ENCODE data around the gene SOX13.

The SOX13 gene

GRCh38 chr1:204070895-204071294, 2.0 kb upstream of the SOX13 start:
- in situ Hi-C loops (cut with HindIII; ENCODE audit: low pct_unique_long_range_greater_than_20kb, low sequenced_read_pairs) = no loop called here
- TF ChIP-seq JUND (IDR thresholded peaks at IDR 0.05; ENCODE audit: low read depth) = no peak
- DNase-seq (ENCODE audit: low read depth in 1 of 2, low spot score in 1 of 2) = no peak

- in situ Hi-C loops (cut with HindIII; ENCODE audit: low pct_unique_long_range_greater_than_20kb, low sequenced_read_pairs) = no loop called here
- DNase-seq (ENCODE audit: low read depth in 1 of 2, low spot score in 1 of 2) = peak; percentile 50 to 65
Measured at GRCh38 chr1:204073837-204074273, 940 bp downstream of the SOX13 start.

GRCh38 chr1:204074274-204075138, 1.6 kb downstream of the SOX13 start:
- TF ChIP-seq JUND (IDR thresholded peaks at IDR 0.05; ENCODE audit: low read depth) = no peak
- in situ Hi-C loops (cut with HindIII; ENCODE audit: low pct_unique_long_range_greater_than_20kb, low sequenced_read_pairs) = no loop called here
- peak; percentile 37 to 70 for DNase-seq (ENCODE audit: low read depth in 1 of 2, low spot score in 1 of 2)

More at GRCh38 chr1:204073837-204074273, 940 bp downstream of the SOX13 start:
- TF ChIP-seq JUND (IDR thresholded peaks at IDR 0.05; ENCODE audit: low read depth) = no peak

GRCh38 chr1:204075139-204075521, 2.2 kb downstream of the SOX13 start:
- peak in 1 of 2 experiments; percentile 41 for DNase-seq (ENCODE audit: low read depth in 1 of 2, low spot score in 1 of 2)
- in situ Hi-C loops (cut with HindIII; ENCODE audit: low pct_unique_long_range_greater_than_20kb, low sequenced_read_pairs) = no loop called here
- no peak for TF ChIP-seq JUND (IDR thresholded peaks at IDR 0.05; ENCODE audit: low read depth)

GRCh38 chr1:204075890-204076846, 3.3 kb downstream of the SOX13 start:
- DNase-seq (ENCODE audit: low read depth in 1 of 2, low spot score in 1 of 2) = peak; percentile 70 to 76
- in situ Hi-C loops (cut with HindIII; ENCODE audit: low pct_unique_long_range_greater_than_20kb, low sequenced_read_pairs) = no loop called here

GRCh38 chr1:204076891-204077290, 4.0 kb downstream of the SOX13 start:
- in situ Hi-C loops (cut with HindIII; ENCODE audit: low pct_unique_long_range_greater_than_20kb, low sequenced_read_pairs) = no loop called here
- DNase-seq (ENCODE audit: low read depth in 1 of 2, low spot score in 1 of 2) = no peak
- TF ChIP-seq JUND (IDR thresholded peaks at IDR 0.05; ENCODE audit: low read depth) = no peak

More at GRCh38 chr1:204075890-204076846, 3.3 kb downstream of the SOX13 start:
- no peak for TF ChIP-seq JUND (IDR thresholded peaks at IDR 0.05; ENCODE audit: low read depth)

- peak; percentile 53 to 91 for DNase-seq (ENCODE audit: low read depth in 1 of 2, low spot score in 1 of 2)
- no peak for TF ChIP-seq JUND (IDR thresholded peaks at IDR 0.05; ENCODE audit: low read depth)
- in situ Hi-C loops (cut with HindIII; ENCODE audit: low pct_unique_long_range_greater_than_20kb, low sequenced_read_pairs) = no loop called here
Measured at GRCh38 chr1:204077979-204078696, 5.2 kb downstream of the SOX13 start.

GRCh38 chr1:204079608-204079999, 6.7 kb downstream of the SOX13 start:
- in situ Hi-C loops (cut with HindIII; ENCODE audit: low pct_unique_long_range_greater_than_20kb, low sequenced_read_pairs) = no loop called here
- TF ChIP-seq JUND (IDR thresholded peaks at IDR 0.05; ENCODE audit: low read depth) = no peak
- peak in 1 of 2 experiments; percentile 48 for DNase-seq (ENCODE audit: low read depth in 1 of 2, low spot score in 1 of 2)

GRCh38 chr1:204080163-204080903, 7.4 kb downstream of the SOX13 start:
- peak; percentile 97 to 100 for DNase-seq (ENCODE audit: low read depth in 1 of 2, low spot score in 1 of 2)
- peak; percentile 37; the same call in 1 of the 2 replicates for TF ChIP-seq JUND (IDR thresholded peaks at IDR 0.05; ENCODE audit: low read depth)
- in situ Hi-C loops (cut with HindIII; ENCODE audit: low pct_unique_long_range_greater_than_20kb, low sequenced_read_pairs) = no loop called here

- DNase-seq (ENCODE audit: low read depth in 1 of 2, low spot score in 1 of 2) = no peak
- in situ Hi-C loops (cut with HindIII; ENCODE audit: low pct_unique_long_range_greater_than_20kb, low sequenced_read_pairs) = no loop called here
- no peak for TF ChIP-seq JUND (IDR thresholded peaks at IDR 0.05; ENCODE audit: low read depth)
Measured at GRCh38 chr1:204081164-204081790, 8.4 kb downstream of the SOX13 start.
